Measurements from ENCODE around the gene APRT. TPM values are rescaled to one million over a fixed set of nuclear protein-coding genes. Genes with fewer than 3 reads are reported as not detected.

Gene APRT
- total RNA-seq, 1 experiment from 2014 or later = 311 TPM

DNA sequence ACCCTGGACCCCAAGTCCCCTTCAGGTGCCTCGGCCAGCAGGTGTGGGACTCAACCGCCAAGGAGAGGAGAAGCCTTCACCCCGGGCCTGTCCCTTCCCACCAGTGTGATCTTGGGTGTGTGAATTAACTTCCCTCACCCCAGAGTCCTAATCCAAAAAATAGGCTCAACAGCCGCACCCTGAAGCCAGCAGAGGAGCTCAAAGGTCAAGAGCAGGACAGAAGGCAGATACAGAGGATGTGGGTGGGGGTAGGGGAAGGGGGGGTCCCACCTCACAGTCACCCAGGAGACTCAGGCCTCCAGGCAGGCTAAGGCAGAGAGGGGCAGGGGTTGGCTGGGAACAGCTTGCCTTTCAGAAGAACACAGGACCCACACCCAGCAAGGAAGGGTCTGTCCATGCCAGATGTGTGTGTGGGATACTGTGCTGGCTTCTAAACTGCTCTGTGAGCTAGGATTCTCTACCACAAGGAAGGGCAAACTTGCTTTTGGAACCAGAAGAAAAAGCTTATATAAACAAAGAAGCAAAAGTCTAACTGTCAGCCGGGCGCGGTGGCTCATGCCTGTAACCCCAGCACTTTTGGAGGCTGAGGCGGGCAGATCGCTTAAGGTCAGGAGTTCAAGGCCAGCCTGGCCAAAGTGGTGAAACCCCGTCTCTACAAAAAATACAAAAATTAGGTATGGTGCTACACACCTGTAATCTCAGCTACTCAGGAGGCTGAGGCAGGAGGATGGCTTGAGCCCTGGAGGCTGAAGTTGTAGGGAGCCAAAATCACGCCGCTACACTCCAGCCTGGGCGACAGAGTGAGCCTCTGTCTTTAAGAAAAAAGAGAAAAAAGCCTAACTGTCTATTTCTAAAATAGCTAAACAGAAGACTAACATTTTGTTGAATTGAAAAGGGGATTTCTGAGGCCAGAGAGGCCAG lies 31.3 kb downstream of the APRT start:
- RAD21 ChIA-PET (ENCODE audit: low non-redundant PET in 1 of 2, low total read pairs in 2 of 2, uncharacterized antibody in 2 of 2, unreplicated experiment in 2 of 2) = no interaction called here
- no peak overlapping the region for H3K4me3 ChIP-seq (replicated peaks in 1 of 2; ENCODE audit: low read depth in 1 of 2, low read length in 2 of 2)
- TF ChIP-seq, protein P1, sequence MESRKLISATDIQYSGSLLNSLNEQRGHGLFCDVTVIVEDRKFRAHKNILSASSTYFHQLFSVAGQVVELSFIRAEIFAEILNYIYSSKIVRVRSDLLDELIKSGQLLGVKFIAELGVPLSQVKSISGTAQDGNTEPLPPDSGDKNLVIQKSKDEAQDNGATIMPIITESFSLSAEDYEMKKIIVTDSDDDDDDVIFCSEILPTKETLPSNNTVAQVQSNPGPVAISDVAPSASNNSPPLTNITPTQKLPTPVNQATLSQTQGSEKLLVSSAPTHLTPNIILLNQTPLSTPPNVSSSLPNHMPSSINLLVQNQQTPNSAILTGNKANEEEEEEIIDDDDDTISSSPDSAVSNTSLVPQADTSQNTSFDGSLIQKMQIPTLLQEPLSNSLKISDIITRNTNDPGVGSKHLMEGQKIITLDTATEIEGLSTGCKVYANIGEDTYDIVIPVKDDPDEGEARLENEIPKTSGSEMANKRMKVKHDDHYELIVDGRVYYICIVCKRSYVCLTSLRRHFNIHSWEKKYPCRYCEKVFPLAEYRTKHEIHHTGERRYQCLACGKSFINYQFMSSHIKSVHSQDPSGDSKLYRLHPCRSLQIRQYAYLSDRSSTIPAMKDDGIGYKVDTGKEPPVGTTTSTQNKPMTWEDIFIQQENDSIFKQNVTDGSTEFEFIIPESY (IDR thresholded peaks at IDR 0.05; ENCODE audit: extremely low read depth, insufficient replicate concordance, low read length) = no peak
- TF ChIP-seq, protein P2, sequence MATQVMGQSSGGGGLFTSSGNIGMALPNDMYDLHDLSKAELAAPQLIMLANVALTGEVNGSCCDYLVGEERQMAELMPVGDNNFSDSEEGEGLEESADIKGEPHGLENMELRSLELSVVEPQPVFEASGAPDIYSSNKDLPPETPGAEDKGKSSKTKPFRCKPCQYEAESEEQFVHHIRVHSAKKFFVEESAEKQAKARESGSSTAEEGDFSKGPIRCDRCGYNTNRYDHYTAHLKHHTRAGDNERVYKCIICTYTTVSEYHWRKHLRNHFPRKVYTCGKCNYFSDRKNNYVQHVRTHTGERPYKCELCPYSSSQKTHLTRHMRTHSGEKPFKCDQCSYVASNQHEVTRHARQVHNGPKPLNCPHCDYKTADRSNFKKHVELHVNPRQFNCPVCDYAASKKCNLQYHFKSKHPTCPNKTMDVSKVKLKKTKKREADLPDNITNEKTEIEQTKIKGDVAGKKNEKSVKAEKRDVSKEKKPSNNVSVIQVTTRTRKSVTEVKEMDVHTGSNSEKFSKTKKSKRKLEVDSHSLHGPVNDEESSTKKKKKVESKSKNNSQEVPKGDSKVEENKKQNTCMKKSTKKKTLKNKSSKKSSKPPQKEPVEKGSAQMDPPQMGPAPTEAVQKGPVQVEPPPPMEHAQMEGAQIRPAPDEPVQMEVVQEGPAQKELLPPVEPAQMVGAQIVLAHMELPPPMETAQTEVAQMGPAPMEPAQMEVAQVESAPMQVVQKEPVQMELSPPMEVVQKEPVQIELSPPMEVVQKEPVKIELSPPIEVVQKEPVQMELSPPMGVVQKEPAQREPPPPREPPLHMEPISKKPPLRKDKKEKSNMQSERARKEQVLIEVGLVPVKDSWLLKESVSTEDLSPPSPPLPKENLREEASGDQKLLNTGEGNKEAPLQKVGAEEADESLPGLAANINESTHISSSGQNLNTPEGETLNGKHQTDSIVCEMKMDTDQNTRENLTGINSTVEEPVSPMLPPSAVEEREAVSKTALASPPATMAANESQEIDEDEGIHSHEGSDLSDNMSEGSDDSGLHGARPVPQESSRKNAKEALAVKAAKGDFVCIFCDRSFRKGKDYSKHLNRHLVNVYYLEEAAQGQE (IDR thresholded peaks at IDR 0.05; ENCODE audit: low read depth) = no peak
- no peak for TF ChIP-seq JUND (IDR thresholded peaks at IDR 0.05)
- TF ChIP-seq CBX3 (IDR thresholded peaks at IDR 0.05; ENCODE audit: low read depth) = no peak
- TF ChIP-seq SRF (IDR thresholded peaks at IDR 0.05; ENCODE audit: low read depth) = no peak
- TF ChIP-seq ZNF274 (IDR thresholded peaks at IDR 0.05; ENCODE audit: low read depth, low read length) = no peak
- TF ChIP-seq FOSL1 (IDR thresholded peaks at IDR 0.05; ENCODE audit: low read depth) = no peak
- no peak for TF ChIP-seq ELF1 (IDR thresholded peaks at IDR 0.05; ENCODE audit: borderline replicate concordance, low read depth)
- TF ChIP-seq TCF7L2 (IDR thresholded peaks at IDR 0.05; ENCODE audit: borderline replicate concordance, extremely low read depth, insufficient read depth, insufficient read length) = no peak
- TF ChIP-seq ZFX (IDR thresholded peaks at IDR 0.05) = no peak
- TF ChIP-seq EZH2 (IDR thresholded peaks at IDR 0.05) = no peak
- TF ChIP-seq EGR1 (IDR thresholded peaks at IDR 0.05; ENCODE audit: low read depth) = no peak
- no peak for TF ChIP-seq CEBPB (IDR thresholded peaks at IDR 0.05; ENCODE audit: low read depth)
- no peak for TF ChIP-seq POLR2A (IDR thresholded peaks at IDR 0.05; ENCODE audit: borderline replicate concordance, extremely low read depth, insufficient read depth, insufficient read length)
- TF ChIP-seq EZH2phosphoT487 (IDR thresholded peaks at IDR 0.05; ENCODE audit: borderline replicate concordance) = no peak
- TF ChIP-seq, protein P3, sequence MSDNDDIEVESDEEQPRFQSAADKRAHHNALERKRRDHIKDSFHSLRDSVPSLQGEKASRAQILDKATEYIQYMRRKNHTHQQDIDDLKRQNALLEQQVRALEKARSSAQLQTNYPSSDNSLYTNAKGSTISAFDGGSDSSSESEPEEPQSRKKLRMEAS (IDR thresholded peaks at IDR 0.05) = no peak
- TF ChIP-seq RAD21 (IDR thresholded peaks at IDR 0.05; ENCODE audit: low read depth) = no peak
- TF ChIP-seq SP1 (IDR thresholded peaks at IDR 0.05; ENCODE audit: low read depth) = no peak
- TF ChIP-seq, protein P4, sequence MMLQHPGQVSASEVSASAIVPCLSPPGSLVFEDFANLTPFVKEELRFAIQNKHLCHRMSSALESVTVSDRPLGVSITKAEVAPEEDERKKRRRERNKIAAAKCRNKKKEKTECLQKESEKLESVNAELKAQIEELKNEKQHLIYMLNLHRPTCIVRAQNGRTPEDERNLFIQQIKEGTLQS (IDR thresholded peaks at IDR 0.05) = no peak

More for the DNA sequence above, 31.3 kb downstream of the APRT start:
- H3K27ac ChIP-seq (ENCODE audit: low read depth, low read length) = peak overlapping the region; percentile 91
- H3K9me3 ChIP-seq (ENCODE audit: control insufficient read depth in 1 of 2, insufficient read depth in 1 of 2, low read depth in 1 of 2, low read length in 2 of 2) = no peaks in the 10 kb centered on the region
- CTCF ChIA-PET = interaction anchor here (8.9 kb wide), 1 partner anchor 43 kb away, joined by 59 read pairs; no protein-coding TSS in a partner anchor
- H3K9me2 ChIP-seq (ENCODE audit: insufficient read depth) = no peaks in the 10 kb centered on the region
- H3K79me2 ChIP-seq (ENCODE audit: insufficient read depth, low read length) = peaks cover 95% of the 10 kb centered on the region
- BruUV-seq (replicated peaks) = no TSS peak
- ATAC-seq (no peak), DNase-seq (ENCODE audit: low read depth, low spot score) (no peak)
- peaks cover 11% of the 10 kb centered on the region; the same call in 1 of the 2 replicates for H4K20me1 ChIP-seq (ENCODE audit: insufficient read depth)
- POLR2A ChIA-PET = interaction anchor here (0.6 to 4.3 kb wide), 4 partner anchors 7 to 43 kb away, joined by 3 to 22 read pairs (median 7); no protein-coding TSS in a partner anchor
- H3K4me2 ChIP-seq (ENCODE audit: low read length) = peak overlapping the region; percentile 92
- intact Hi-C loops (cut with micrococcal nuclease) = no loop called here
- H3K36me3 ChIP-seq (ENCODE audit: control insufficient read depth in 1 of 2, insufficient read depth in 2 of 2, low read length in 2 of 2) = peaks cover 0 to 7% of the 10 kb centered on the region in 2 experiments; a peak in 1 of 4 replicates
- H3K27me3 ChIP-seq (ENCODE audit: insufficient read depth, low read length) = no peaks in the 10 kb centered on the region
- no peak overlapping the region for H2AFZ ChIP-seq (ENCODE audit: low read depth, low read length, poor library complexity, severe bottlenecking)
- H3K4me1 ChIP-seq (ENCODE audit: control insufficient read depth in 1 of 2, insufficient read depth in 2 of 2, low read length in 2 of 2) = peaks cover 37 to 51% of the 10 kb centered on the region in 2 experiments
- peak overlapping the region; percentile 94 for H3K9ac ChIP-seq (ENCODE audit: low read length)
